ENCODE measurements around the gene CARS2.
"Not testable (repeated sequence)": the region's sequence is repeated elsewhere in the genome, so short reads cannot be mapped to it uniquely, and the experiment has no call there.

The CARS2 gene

GRCh38 chr13:110705356-110705825, 525 bp downstream of the CARS2 start:
- no peak for DNase-seq

DNA sequence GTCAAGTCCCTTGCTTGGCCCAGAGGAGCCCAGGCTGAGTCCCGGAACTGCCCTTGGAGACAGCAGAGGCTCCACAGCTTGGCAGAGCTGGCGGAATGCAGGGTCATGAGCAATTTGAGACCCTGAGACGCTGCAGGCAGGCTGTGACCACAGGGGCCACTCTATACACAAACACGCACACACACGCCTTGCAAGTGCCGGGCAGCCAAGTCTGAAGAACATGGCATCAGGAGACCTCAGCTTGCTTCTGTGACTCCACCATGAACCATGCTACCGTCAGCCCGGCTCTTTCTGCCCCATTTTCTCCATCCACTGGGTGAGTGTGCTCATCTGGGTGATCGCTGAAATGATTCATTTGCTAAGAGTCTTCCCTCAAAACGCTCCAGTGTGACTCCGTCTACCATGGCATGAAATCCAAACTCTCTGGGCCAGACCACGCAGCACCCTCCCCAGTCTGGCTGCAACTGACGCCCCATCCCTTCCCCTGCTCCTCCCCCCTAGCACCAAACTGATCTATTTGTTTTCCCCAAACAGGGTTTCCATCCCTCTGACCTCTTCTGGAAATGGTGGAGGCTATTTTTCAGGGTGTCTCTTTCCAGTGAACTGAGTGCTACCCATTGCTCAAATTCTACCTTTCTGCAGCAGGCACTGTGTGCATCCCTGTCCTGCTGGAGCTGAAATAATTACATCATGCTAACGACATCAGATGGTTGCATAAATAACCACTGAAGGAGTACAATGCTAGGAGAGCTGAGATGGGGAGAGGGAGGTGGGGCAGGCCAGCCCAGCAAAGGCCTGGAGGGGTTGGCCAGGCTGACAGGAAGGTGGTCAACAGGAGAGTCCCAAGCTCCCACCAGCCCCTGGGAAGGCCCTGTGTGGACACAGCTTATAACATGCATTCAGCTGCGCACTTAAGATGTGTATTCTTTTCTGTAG, 3.1 kb downstream of the CARS2 start:
- no peak for DNase-seq

GRCh38 chr13:110702089-110702488, 3.8 kb downstream of the CARS2 start:
- no peak for DNase-seq

DNA sequence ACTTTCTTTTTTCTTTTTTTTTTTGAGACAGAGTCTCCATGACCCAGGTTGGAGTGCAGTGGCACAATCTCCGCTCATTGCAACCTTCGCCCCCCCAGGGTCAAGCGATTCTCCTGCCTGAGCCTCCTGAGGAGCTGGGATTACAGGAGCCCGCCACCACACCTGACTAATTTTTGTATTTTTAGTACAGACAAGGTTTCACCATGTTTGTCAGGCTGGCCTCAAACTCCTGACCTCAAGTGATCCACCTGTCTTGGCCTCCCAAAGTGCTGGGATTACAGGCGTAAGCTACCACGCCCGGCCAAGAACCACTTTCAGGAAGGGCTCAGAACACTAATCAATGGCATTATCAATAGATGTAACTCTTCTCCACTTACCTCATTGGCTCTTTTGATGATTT, 4.9 kb downstream of the CARS2 start:
- DNase-seq: not testable (repeated sequence)

- DNase-seq: no peak
Measured at GRCh38 chr13:110700641-110701040, 5.3 kb downstream of the CARS2 start.

- no peak for DNase-seq
Measured at GRCh38 chr13:110700186-110700585, 5.7 kb downstream of the CARS2 start.

DNA sequence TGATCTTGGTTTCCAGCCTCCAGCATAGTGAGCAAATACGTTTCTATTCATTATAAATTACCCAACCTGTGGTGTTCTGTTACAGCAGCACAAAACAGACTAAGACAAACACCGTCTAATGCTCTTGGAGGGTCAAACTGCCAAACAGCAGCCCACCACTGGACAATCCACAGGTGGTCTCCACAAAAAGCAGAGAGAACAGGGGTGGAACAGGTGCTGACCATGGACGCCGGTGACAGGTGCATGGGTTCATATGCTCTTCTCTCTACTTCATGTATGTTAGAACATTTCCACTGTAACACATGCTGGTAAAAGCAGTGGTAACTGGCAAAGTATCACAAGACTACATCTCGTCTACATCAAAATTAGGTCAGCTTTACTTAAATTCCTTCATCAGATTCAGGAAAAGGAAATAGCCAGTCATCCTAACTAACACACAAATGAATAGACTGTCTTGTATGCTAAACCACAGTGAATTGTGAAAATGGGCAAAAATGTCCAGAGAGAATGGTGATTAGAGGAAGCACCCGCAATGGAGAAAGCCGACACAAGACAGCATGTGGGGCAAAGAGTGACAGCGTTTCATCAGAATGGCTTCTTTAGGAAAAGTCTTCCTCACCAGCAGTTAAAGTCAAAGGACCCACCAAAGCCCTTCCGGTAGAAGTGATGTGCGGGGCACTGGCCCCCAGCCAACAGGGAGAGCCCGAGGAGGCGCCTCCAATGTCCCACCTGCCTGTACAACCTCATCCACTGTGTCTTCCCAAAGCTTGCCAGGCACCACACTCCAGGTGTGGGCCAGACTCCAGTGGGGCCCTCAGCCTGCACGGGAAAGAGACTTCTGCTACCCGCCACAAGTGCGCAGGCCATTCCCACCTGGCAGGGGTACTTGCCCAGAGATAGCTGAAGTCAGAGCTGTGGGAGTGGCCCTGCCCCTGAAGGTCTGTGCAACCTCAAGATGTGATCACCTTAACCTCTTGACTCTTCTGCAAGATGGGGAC, 6.5 kb downstream of the CARS2 start:
- DNase-seq: no peak

DNA sequence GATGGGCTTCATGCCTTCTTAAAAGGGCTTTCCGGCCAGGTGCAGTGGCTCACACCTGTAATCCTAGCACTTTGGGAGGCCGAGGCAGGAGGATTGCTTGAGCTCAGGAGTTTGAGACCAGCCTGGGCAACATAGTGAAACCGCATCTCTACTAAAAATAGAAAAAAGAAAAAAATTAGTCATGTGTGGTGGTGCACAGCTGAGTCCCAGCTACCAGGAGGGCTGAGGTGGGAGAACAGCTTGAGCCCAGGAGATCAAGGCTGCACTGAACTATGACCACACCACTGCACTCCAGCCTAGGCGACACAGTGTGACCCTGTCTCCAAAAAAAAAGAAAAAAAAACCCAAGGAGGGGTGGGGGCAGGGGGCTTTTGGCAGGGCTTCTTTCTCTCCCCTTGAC, 7.2 kb downstream of the CARS2 start:
- DNase-seq: no peak

GRCh38 chr13:110697842-110698241, 8.1 kb downstream of the CARS2 start:
- no peak for DNase-seq

DNA sequence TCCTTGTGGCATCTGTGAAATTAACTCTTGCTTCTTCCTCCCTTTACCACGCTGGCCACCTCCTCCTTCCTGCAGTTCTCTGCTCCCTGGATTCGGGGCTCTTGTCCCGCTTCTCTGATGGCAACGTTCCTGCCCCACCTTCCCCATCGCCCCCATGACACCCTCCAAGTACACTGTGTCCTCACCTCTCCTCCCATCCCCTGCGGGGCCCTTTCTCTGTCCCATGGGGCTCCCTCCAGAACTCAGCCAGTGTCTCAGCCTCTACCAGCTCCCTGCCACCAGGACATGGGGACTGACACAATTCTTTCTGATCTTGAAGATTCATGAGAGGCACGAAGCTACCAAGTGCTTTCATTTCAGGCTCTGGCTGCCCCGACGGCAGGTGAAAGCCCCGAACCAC, 9.1 kb downstream of the CARS2 start:
- DNase-seq: no peak

DNA sequence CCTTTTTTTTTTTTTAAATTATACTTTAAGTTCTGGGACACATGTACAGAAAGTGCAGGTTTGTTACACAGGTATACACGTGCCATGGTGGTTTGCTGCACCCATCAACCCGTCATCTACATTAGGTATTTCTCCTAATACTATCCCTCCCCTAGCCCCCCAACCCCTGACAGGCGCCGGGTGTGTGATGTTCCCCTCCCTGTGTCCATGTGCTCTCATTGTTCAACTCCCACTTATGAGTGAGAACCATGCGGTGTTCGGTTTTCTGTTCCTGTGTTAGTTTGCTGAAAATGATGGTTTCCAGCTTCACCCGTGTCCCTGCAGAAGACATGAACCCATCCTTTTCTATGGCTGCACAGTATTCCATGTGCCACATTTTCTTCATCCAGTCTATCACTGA, 10.1 kb downstream of the CARS2 start:
- not testable (repeated sequence) for DNase-seq

GRCh38 chr13:110690516-110690915, 15.4 kb downstream of the CARS2 start:
- no peak for DNase-seq

- no peak for DNase-seq
Measured at GRCh38 chr13:110689711-110690110, 16.2 kb downstream of the CARS2 start.

DNA sequence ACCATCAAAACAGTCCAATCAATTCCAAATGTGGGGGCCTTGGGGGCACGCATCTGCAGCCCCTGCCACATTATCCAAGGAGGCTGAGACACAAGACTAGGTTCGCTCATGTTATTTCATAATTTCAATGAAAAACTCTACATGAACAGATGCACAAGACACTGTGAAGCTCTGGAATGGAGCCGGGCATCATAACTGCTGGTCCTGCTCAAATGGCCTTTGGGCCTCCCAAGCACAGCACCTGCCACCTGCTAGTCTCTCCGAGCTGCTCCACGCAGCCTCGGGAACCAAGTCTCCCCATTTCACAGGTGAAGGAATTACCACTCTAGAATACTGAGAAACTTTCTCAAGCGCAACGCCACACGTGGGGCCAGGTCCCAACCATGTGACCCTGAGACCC, 16.9 kb downstream of the CARS2 start:
- DNase-seq: no peak

DNA sequence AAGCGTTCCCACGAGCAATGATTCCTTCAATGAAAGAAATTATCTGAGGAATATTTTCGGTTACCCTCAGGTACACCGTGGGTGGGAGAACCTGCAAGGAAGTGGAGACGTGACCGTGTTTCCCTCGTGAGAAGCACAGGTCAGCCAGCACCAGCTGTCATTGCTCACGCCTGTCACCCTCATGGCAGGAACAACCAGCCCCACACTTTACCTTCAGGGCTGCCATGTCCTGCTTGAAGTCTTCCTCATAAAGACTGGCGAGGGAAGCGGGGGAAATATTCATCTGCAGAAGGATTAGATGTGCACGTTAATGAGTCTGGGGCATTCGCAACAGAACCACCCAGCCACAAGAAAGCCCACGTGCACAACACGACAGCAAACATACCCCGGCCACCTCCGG, 18.2 kb downstream of the CARS2 start:
- no peak for DNase-seq

- DNase-seq: no peak
Measured at GRCh38 chr13:110685305-110686020, 20.5 kb downstream of the CARS2 start.

DNA sequence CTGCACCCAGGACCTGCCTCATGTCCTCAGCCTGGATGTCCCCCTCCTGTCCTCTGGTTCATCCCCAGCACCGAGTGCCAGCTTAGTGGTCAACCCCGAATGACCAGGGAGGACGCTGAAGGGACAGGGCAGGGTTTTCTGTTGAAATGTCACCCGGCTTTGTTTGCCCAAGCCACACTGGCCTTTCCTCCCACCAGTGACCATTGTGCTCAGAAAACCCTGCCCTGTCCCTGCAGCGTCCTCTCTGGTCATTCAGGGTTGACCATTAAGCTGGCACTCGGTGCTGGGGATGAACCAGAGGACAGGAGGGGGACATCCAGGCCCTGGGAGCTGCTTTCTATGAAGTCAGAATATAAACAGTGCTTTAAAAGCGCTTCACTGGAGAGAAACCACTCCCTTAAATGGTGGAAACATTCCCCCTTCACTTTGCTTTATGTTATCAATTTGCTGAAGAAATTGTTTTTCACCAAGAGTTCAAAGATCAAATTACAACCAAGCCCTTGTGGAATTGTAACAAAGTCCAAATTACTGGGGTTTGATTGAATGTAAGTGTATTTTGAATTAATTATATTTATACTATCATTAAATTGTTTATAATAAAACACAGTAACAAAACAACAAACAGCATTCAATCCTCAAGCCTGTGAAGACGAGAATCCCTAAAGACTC, 21.4 kb downstream of the CARS2 start:
- DNase-seq: no peak

DNA sequence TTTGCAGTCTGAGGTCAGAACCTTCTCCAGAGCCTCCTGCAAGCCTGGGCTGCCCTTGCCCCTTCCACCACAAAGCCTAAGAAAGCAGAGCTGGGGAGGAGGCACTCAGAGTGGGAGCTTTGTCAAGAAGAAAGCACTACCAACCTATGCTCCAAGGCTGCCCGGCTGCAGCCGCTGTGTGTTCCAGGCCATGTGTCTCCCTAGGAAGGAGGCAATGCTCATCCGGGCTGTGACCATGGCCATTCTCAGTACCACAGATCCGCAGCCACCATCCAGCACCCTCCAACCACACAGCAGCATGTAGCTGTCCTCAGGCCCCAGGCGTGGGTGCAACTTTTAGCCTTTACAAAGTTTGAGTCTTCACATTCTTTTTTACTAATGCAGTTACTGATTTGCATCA, 22.0 kb downstream of the CARS2 start:
- DNase-seq: no peak

DNA sequence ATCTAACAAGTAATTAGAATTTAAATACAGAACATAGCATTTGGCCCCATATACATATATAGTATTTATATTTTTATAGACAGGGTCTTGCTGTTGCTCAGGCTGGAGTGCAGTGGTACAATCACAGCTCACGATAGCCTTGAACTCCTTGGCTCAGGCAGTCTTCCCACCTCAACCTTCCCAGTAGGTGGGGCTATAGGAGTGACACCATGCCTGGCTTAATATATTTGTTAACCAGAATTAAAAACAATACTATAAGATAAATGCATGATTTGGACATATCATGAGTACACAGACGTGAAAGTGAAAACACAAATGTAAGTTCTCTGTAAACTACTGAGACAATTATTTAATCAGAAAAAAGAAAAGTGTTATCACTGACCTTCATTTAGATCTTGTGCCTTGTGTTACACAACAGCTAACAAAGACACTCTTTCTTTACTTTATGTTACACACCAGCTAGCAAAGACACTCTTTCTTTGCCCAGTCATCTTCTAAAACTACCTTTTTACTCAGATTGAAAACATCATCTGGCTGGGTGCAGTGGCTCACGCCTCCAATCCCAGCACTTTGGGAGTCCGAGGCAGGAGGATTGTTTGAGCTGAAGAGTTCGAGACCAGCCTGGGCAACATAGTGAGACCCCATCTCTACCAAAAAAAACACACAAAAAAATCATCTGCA, 22.6 kb downstream of the CARS2 start:
- DNase-seq: no peak

DNA sequence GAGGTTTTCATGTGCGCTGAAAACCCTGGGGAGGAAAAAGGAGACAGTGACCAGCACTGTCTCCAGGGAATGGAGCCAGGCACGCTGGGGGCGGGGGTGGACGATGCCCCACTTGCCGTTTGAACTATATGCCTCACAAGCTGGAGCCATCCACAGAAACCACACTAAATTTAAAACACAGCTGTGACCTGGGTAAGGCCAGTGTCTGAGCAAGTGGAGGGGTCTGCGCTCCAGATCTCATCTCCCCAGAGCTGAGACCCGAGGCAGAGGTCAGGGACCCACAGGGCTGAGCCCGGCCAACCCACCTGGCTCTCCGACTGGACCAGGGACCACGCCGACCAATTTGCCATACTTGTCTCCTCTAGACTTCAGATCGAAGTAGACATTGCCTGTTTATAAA, 23.2 kb downstream of the CARS2 start:
- DNase-seq: no peak

- no peak for DNase-seq
Measured at GRCh38 chr13:110681868-110682550, 23.9 kb downstream of the CARS2 start.

Data from activated CD4-positive, alpha-beta T cell treated with anti-CD3 and anti-CD28 coated beads for 48 hours (primary cell).